22Rv1 (cell line): ENCODE measurements around the gene WDR27.
"Not testable (repeated sequence)": the region's sequence is repeated elsewhere in the genome, so short reads cannot be mapped to it uniquely, and the experiment has no call there.

Source experiments
- H3K27ac ChIP-seq: fragments of 450-650 bp; 2 replicates; pipeline ENCODE4 v1.5.1; 2017
- ZFX ChIP-seq: fragments of 450-650 bp; IDR thresholded peaks from 2 replicates; pipeline ENCODE4 v1.6.1; 2017; ENCODE audit warnings: antibody characterized with exemption, borderline replicate concordance
- TF ChIP-seq, protein P1 (sequence below): fragments of 450-650 bp; IDR thresholded peaks from 2 replicates; pipeline ENCODE4 v1.5.1; 2017; ENCODE audit warnings: mild to moderate bottlenecking

Gene WDR27

GRCh38 chr6:169648617-169649016 lies 53.2 kb downstream of the WDR27 start:
- TF ChIP-seq ZFX, result no peak
- TF ChIP-seq, protein P1, sequence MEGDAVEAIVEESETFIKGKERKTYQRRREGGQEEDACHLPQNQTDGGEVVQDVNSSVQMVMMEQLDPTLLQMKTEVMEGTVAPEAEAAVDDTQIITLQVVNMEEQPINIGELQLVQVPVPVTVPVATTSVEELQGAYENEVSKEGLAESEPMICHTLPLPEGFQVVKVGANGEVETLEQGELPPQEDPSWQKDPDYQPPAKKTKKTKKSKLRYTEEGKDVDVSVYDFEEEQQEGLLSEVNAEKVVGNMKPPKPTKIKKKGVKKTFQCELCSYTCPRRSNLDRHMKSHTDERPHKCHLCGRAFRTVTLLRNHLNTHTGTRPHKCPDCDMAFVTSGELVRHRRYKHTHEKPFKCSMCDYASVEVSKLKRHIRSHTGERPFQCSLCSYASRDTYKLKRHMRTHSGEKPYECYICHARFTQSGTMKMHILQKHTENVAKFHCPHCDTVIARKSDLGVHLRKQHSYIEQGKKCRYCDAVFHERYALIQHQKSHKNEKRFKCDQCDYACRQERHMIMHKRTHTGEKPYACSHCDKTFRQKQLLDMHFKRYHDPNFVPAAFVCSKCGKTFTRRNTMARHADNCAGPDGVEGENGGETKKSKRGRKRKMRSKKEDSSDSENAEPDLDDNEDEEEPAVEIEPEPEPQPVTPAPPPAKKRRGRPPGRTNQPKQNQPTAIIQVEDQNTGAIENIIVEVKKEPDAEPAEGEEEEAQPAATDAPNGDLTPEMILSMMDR, result no peak

GRCh38 chr6:169648092-169648491 lies 53.7 kb downstream of the WDR27 start:
- TF ChIP-seq ZFX, result no peak
- TF ChIP-seq, protein P1, result no peak
- H3K27ac ChIP-seq, result no peak overlapping the region

More at GRCh38 chr6:169648617-169649016, 53.2 kb downstream of the WDR27 start:
- H3K27ac ChIP-seq, result no peak overlapping the region

- TF ChIP-seq, protein P1, result no peak
- no peak for TF ChIP-seq ZFX
- H3K27ac ChIP-seq, result no peak overlapping the region
These were observed 54.2 kb downstream of the WDR27 start for GRCh38 chr6:169647637-169648036.

GRCh38 chr6:169646906-169647567 lies 54.8 kb downstream of the WDR27 start:
- no peak for TF ChIP-seq ZFX
- TF ChIP-seq, protein P1, result no peak
- no peak overlapping the region for H3K27ac ChIP-seq

DNA sequence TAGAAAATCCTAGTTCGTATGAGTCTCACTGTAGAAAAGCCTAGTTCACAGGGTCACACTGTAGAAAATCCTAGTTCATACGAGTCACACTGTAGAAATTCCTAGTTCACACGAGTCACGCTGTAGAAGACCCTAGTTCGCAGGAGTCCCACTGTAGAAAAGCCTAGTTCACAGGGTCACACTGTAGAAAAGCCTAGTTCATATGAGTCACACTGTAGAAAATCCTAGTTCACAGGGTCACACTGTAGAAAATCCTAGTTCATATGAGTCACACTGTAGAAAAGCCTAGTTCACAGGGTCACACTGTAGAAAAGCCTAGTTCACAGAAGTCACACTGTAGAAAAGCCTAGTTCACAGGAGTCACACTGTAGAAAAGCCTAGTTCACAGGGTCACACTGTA lies 56.4 kb downstream of the WDR27 start:
- H3K27ac ChIP-seq, result not testable (repeated sequence)

DNA sequence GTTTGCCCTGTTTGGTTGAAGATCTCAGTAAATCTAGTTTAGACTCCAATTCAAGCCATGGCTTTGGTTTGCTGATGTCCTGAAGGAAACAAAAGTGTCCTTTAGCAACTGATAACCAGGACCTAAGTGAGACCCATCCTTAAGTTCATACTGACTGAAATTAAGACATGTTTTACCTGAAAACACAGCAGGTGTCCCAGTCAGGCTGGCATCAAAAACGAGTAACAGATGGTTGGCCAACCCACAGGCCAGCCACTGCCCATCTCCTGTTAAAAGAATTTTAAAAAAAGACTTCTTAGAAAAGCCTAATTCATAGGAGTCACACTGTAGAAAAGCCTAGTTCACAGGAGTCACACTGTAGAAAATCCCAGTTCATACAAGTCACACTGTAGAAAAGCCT lies 58.3 kb downstream of the WDR27 start:
- H3K27ac ChIP-seq, result no peak overlapping the region
- no peak for TF ChIP-seq ZFX
- TF ChIP-seq, protein P1, result no peak

- TF ChIP-seq, protein P1, result no peak
- no peak for TF ChIP-seq ZFX
- no peak overlapping the region for H3K27ac ChIP-seq
These were observed 59.4 kb downstream of the WDR27 start for GRCh38 chr6:169642455-169642854.

GRCh38 chr6:169641461-169642085 lies 60.3 kb downstream of the WDR27 start:
- TF ChIP-seq, protein P1, result no peak
- TF ChIP-seq ZFX, result no peak
- H3K27ac ChIP-seq, result no peak overlapping the region
